NOMO-1 (cell line): Measurements from ENCODE around the gene HDAC8.
A peak's percentile ranks its signal among the peaks of the same experiment; 100 is the strongest.
"Not testable (repeated sequence)": the region's sequence is repeated elsewhere in the genome, so short reads cannot be mapped to it uniquely, and the experiment has no call there.

Experiments used
- DNase-seq, 2 experiments: peaks; one replicate each; lab custom pipeline; 2025; ENCODE audit not compliant: unreplicated experiment in 2 of 2; lab: John Stamatoyannopoulos, UW

Gene HDAC8

GRCh38 chrX:72340041-72340440, 232.6 kb downstream of the HDAC8 start:
- no peak for DNase-seq

- no peak for DNase-seq
Observed at GRCh38 chrX:72330131-72330530, 242.5 kb downstream of the HDAC8 start.

- DNase-seq: no peak
Observed at GRCh38 chrX:72326605-72327300, 245.9 kb downstream of the HDAC8 start.

GRCh38 chrX:72319651-72320050, 253.0 kb downstream of the HDAC8 start:
- not testable (repeated sequence) for DNase-seq

- DNase-seq: no peak
Observed at GRCh38 chrX:72317139-72317538, 255.5 kb downstream of the HDAC8 start.

GRCh38 chrX:72316408-72317110, 256.1 kb downstream of the HDAC8 start:
- DNase-seq: no peak

- no peak for DNase-seq
Observed at GRCh38 chrX:72314881-72315280, 257.8 kb downstream of the HDAC8 start.

GRCh38 chrX:72313707-72314641, 258.7 kb downstream of the HDAC8 start:
- DNase-seq: no peak

- no peak for DNase-seq
Observed at GRCh38 chrX:72312311-72312940, 260.2 kb downstream of the HDAC8 start.

GRCh38 chrX:72309297-72310071, 263.2 kb downstream of the HDAC8 start:
- DNase-seq: peak in 1 of 2 experiments; percentile 6

- no peak for DNase-seq
Observed at GRCh38 chrX:72308566-72309296, 263.9 kb downstream of the HDAC8 start.

- DNase-seq: no peak
Observed at GRCh38 chrX:72308209-72308565, 264.5 kb downstream of the HDAC8 start.

GRCh38 chrX:72307646-72308051, 265.0 kb downstream of the HDAC8 start:
- no peak for DNase-seq

GRCh38 chrX:72306851-72307645, 265.6 kb downstream of the HDAC8 start:
- peak; percentile 44 to 64 for DNase-seq

- DNase-seq: no peak
Observed at GRCh38 chrX:72306085-72306801, 266.4 kb downstream of the HDAC8 start.

GRCh38 chrX:72305286-72306084, 267.2 kb downstream of the HDAC8 start, which contains the start of gene CITED1:
CITED1 (minus strand) TSS chrX:72305914; CDS start chrX:72302869, 3,045 bp downstream.
- no peak for DNase-seq

- DNase-seq: no peak
Observed at GRCh38 chrX:72304877-72305276, 267.8 kb downstream of the HDAC8 start.
